Brain microvascular endothelial cell (primary cell): ENCODE results near the gene CENPF.

Experiments used
- DNase-seq: peaks from one replicate; pipeline ENCODE4 v3.0.0-alpha.2; 2020
- H3K27ac ChIP-seq: fragments of 250-450 bp; sonication (Bioruptor Pico); 2 replicates; pipeline ENCODE4 v1.5.1; 2020; ENCODE audit warnings: mild to moderate bottlenecking, moderate library complexity
- H3K27me3 ChIP-seq: fragments of 250-450 bp; sonication (Bioruptor Pico); replicated peaks from 2 replicates; pipeline ENCODE4 v1.5.1; 2020; ENCODE audit warnings: mild to moderate bottlenecking
- H3K36me3 ChIP-seq: fragments of 250-450 bp; sonication (Bioruptor Pico); replicated peaks from 2 replicates; pipeline ENCODE4 v1.5.1; 2020; ENCODE audit warnings: mild to moderate bottlenecking
- H3K4me3 ChIP-seq: 2 replicates; pipeline ENCODE4 v1.5.1; 2011; ENCODE audit warnings: low read depth, mild to moderate bottlenecking, control low read depth, low read length, moderate library complexity
- in situ Hi-C: cut with HindIII; loops from 2 replicates; pipeline ENCODE4 v1.10.0; 2017; ENCODE audit warnings: low sequenced_read_pairs, low pct_ligation_motif_present
- TF ChIP-seq, protein P1 (sequence below): IDR thresholded peaks from 2 replicates; pipeline ENCODE4 v1.5.1; 2011; ENCODE audit warnings: low read depth, mild to moderate bottlenecking, moderate library complexity, low read length, control low read depth, inconsistent platforms; ENCODE audit errors: missing control alignments

The CENPF gene

DNA sequence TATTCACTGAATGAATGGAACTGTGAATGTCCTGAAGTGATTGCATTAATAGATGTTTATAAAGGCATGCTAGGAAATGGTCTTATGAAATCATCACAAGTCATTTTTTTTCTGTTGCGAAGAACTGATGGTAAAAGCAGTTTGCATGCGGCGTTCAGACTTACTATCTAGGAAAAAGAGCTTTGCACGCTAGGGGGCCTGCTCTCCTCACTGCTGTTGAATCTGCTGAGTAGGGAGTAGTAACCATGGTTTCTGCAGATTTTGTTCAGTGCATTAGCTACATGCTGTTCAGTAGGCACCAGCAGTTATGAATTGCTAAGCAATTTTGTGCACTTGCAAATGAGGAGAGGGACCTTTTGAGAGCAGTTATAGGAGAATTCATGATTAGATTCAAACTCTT is 57.9 kb downstream of the CENPF start:
- no peak overlapping the region for H3K4me3 ChIP-seq
- TF ChIP-seq, protein P1, sequence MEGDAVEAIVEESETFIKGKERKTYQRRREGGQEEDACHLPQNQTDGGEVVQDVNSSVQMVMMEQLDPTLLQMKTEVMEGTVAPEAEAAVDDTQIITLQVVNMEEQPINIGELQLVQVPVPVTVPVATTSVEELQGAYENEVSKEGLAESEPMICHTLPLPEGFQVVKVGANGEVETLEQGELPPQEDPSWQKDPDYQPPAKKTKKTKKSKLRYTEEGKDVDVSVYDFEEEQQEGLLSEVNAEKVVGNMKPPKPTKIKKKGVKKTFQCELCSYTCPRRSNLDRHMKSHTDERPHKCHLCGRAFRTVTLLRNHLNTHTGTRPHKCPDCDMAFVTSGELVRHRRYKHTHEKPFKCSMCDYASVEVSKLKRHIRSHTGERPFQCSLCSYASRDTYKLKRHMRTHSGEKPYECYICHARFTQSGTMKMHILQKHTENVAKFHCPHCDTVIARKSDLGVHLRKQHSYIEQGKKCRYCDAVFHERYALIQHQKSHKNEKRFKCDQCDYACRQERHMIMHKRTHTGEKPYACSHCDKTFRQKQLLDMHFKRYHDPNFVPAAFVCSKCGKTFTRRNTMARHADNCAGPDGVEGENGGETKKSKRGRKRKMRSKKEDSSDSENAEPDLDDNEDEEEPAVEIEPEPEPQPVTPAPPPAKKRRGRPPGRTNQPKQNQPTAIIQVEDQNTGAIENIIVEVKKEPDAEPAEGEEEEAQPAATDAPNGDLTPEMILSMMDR = peak; percentile 87
- H3K27ac ChIP-seq = no peak overlapping the region
- DNase-seq = peak; percentile 81
- peaks cover 3% of the 10 kb centered on the region for H3K36me3 ChIP-seq
- no peaks in the 10 kb centered on the region for H3K27me3 ChIP-seq
- in situ Hi-C loops = loop anchor here (25.0 kb wide), 1 partner anchor 876 kb away; no protein-coding TSS in a partner anchor

- H3K36me3 ChIP-seq = no peaks in the 10 kb centered on the region
Measured at GRCh38 chr1:214662223-214662785, 59.3 kb downstream of the CENPF start.

DNA sequence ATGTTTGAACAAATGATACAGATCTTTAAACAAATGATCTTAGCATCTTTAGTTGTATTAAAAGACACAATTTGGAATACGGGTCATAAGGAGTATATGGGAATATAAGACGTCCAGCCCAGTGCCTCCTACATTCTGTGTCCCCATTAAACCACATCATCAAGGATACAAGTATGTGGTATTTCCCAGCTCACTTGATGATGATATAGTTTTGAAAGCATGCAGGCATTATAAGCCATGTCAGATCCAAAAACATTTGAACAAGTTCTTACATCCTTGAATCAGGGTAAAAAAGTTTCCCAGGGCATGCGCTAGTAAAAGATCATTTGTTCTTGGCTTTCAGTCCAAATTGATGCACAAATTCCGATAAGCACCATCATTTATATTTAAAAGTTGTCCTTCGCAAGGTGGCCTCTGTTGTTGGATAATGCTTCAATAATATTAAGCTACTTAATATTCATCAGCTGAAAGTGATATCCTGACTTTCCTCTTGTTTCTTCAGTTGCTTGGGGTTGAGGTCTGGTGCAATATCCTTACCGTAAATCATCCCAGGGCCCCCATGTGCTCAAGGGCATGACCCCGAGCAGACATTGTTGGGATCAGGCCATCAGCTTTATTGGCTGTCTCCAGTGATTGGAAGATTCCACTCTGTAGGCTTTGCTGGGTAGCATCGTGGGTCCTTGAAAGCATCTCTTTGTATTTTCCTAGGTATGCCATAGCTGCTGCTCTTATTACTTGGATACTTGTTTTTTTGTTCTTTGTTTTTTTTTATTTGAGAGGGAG is 61.8 kb downstream of the CENPF start:
- H3K36me3 ChIP-seq = no peaks in the 10 kb centered on the region
- in situ Hi-C loops = loop anchor here (25.0 kb wide), 1 partner anchor 872 kb away; no protein-coding TSS in a partner anchor
- no peak for DNase-seq
- TF ChIP-seq, protein P1 = no peak
- H3K27ac ChIP-seq = no peak overlapping the region
- H3K4me3 ChIP-seq = no peak overlapping the region
- no peaks in the 10 kb centered on the region for H3K27me3 ChIP-seq

More at GRCh38 chr1:214662223-214662785, 59.3 kb downstream of the CENPF start:
- Histone ChIP-seq H3K27ac (no peak overlapping the region), H3K4me3 (no peak overlapping the region), H3K27me3 (no peaks in the 10 kb centered on the region)
- DNase-seq = no peak
- in situ Hi-C loops = loop anchor here (25.0 kb wide), 1 partner anchor 875 kb away; no protein-coding TSS in a partner anchor
- TF ChIP-seq, protein P1 = no peak

GRCh38 chr1:214665606-214666110 is 62.7 kb downstream of the CENPF start:
- no peak overlapping the region for H3K27ac ChIP-seq
- in situ Hi-C loops = loop anchor here (25.0 kb wide), 1 partner anchor 872 kb away; no protein-coding TSS in a partner anchor
- H3K4me3 ChIP-seq = no peak overlapping the region
- H3K36me3 ChIP-seq = no peaks in the 10 kb centered on the region
- TF ChIP-seq, protein P1 = no peak
- H3K27me3 ChIP-seq = no peaks in the 10 kb centered on the region
- peak; percentile 11 for DNase-seq

DNA sequence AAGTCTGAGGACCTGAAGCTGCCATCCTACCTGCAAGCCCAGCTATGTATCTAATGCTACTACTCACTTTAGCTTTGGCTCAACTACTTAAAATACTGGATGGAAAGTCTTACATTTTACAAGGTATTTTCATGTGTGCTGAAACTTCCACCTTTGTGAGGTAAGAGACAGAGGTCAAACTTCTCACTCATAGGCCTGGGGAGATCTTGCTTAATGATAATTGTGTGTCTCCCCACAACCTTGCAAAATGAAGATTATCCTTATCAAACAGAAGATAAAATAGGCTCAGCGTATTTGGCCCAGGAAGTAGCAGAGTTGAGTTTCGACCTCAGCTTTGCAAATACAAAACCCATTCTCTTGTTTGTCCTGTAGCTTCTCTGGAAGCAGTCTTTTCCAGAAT is 63.7 kb downstream of the CENPF start:
- H3K27me3 ChIP-seq = no peaks in the 10 kb centered on the region
- TF ChIP-seq, protein P1 = no peak
- DNase-seq = no peak
- H3K27ac ChIP-seq = no peak overlapping the region
- no peaks in the 10 kb centered on the region for H3K36me3 ChIP-seq
- in situ Hi-C loops = loop anchor here (25.0 kb wide), 1 partner anchor 871 kb away; no protein-coding TSS in a partner anchor
- H3K4me3 ChIP-seq = no peak overlapping the region
